ENCODE results near the gene SORCS3.
"Not testable (repeated sequence)": the region's sequence is repeated elsewhere in the genome, so short reads cannot be mapped to it uniquely, and the experiment has no call there.

Gene SORCS3

DNA sequence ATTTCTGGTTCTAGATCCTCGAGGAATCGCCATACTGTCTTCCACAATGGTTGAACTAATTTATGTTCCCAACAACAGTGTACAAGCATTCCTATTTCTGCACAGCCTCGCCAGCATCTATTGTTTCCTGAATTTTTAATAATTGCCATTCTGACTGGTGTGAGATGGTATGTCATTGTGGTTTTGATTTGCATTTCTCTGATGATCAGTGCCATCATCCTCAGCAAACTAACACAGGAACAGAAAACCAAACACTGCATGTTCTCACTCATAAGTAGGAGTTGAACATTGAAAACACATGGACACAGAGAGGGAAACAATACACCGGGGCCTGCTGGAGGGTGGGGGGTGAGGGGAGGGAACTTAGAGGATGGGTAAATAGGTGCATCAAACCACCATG, 62.2 kb downstream of the SORCS3 start:
- DNase-seq, result not testable (repeated sequence)

DNA sequence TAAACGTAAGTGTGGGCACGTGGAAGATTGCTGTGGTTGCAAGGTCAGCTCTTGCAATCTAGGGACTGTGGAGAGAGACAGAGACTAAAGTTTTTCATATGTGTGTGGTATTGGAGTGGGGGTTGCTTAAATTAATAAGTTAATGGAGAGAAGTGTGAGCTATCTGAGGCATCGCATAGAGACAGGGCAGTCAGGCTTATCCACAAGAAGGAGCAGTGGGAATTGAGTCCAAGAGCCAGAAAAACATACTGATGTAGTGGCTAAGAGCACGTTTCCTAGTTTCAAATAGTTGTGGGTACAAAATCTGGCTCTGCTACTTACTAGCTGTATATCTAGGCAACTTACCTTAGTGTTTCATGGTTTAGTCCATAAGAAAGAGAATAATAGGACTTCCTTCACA, 65.8 kb downstream of the SORCS3 start:
- no peak for DNase-seq

DNA sequence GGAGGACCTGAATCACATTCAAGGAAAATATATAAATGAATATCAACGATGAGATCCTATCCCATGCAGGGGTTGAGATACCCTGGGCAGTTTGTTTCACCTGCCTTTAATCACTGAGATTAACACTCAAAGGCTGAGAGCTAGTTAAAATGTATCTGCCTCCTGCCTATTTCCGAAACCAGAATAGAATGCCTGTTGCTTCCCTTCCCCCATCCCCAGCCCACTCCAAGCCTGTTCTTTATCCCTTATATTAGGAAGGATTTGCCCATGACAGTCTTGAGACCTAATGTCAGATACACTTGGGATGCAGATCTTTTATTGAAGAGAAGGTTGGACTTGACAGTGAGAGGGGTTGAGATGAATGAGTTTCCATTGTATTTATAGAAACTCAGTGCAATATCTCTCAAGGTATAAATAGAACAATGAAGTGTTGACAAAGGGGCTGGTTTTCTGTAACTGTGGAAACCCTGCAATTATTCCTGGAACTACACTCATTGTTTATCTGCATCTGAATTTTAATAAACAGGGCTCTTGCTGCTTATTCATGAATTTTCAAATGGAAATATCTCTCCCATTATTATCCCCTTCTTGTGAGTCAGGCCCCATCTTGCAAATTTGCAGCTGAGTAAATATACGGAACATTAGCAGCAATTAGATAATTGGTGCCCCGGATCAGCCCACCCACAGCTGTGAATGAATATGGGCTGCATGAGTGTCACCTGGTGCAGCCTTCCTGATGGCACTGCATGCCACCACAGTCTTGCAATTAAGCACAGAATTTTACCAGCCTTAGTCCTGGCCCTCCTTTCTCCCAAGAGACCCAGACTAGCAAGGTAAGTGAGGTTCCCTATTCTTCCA, 66.7 kb downstream of the SORCS3 start:
- no peak for DNase-seq

DNA sequence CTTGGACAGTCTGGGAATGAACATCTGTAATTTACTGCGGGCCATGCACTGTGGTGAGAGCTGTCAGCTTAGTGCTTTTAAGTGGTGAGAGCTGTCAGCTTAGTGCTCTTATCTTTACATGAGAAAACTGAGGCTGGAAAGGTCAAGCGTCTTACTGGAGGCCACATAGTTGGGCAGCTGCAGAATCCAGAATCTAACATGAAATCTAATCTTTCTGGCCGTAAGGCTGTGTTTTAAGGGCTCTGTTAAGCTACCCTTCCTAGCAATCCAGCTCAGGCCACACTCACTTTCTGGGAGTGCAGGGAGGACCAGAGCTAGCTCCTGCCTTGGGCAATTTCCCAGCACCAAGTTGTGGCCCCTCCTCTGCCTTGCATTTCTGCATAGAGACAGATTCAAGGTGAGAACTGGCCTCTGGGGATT, 70.2 kb downstream of the SORCS3 start:
- DNase-seq, result no peak

DNA sequence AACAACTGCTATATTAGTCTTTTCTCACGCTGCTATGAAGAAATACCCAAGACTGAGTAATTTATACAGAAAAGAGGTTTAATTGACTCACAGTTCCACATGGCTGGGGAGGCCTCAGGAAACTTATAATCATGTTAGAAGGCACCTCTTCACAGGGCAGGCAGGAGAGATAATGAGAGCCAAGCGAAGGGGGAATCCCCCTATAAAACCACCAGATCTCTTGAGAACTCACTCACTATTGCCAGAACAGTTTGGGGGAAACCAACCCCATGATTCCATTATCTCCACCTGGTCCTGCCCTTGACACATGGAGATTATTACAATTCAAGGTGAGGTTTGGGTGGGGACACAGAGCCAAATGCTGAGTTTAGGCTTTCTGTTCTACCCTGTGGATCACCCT, 89.5 kb downstream of the SORCS3 start:
- not testable (repeated sequence) for DNase-seq

DNA sequence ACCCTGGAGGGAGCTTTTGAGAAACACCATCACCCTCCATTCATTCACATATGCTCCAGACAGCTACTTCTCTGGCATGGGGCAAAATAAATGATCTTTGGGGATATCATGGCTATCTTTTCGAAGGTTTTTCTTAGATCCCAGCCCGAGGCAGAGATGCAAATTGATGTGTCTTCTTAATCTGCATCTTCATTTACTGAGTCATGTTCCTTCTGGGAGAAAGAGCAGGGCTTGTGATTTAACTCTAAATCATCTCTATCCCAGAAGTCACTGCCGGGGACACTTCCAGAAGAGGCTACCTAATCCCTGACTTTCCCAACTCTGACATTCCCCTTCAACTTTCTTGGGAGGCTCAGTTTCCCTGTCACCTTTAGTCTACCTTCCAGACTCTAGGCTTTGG, 90.1 kb downstream of the SORCS3 start:
- no peak for DNase-seq

DNA sequence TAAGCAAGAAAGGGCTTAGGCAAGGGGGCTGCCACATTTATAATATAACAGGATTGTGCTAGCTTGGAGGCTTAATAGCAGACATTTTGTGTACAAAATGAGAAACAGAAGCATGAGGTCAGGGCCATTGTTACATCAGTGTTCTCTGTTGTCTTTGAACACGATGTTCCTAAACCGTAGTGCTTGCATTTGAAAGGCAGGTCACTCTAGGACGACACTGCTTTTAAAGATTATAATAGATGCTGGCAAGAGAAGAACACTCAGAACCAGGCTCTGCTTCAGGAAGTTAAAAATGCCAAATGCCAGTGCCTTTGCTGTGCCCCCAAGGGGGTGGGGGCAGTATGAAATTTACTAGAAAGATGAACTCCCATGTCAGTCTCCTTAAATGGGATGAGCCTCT, 91.1 kb downstream of the SORCS3 start:
- DNase-seq, result no peak

DNA sequence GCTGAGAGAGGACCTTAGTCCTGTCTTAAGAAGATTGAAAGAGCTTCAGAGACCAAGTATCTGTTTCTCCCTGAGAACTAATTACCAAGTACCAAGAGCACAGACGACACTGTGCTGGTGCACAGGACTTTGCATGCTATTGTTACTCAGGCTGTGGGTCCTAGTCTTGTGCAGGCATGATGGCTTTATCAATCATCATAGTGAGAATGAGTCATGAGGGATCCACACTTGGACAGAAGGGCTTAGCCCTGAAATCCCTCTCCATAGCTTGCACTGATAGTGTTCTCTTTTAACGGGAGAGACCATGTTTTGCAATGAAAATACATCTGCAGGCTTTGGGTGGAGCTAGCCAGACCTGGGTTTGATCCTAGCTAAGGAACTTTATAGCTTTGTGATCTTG, 93.3 kb downstream of the SORCS3 start:
- no peak for DNase-seq

DNA sequence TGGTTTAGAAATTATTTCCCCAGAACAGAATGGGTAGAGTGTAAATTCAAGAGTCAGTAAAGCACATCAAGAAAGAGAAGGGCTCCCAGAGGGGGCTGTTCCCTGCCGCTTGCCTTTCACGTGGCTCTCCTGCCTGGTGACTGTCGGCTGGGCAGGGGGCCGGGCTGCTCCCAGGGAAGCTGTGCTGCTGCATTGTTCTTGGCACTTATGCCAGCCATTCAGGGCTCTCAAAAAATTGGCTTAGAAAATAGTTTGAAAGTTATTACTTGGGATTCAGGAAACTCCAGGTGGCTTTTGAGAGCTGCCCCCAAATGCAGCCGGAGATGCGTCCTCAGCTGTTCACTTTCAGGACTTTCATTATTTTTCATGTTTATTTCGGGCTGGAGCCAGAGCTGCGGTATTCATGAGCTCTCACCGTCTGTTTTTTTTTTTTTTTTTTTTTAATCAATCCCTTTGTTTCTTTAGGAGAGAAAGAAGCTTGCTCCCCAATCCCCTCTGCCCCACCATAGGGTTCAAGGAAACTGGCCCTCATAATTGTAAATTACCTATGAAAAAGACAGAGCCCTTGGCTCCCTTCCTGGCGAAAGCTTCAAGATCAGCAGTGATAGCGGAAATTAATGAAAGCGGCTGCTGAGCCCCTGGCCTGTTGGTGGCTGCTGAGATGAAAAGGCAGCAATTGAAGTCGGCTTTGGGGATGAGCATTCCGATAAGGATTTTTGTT, 94.1 kb downstream of the SORCS3 start:
- no peak for DNase-seq

DNA sequence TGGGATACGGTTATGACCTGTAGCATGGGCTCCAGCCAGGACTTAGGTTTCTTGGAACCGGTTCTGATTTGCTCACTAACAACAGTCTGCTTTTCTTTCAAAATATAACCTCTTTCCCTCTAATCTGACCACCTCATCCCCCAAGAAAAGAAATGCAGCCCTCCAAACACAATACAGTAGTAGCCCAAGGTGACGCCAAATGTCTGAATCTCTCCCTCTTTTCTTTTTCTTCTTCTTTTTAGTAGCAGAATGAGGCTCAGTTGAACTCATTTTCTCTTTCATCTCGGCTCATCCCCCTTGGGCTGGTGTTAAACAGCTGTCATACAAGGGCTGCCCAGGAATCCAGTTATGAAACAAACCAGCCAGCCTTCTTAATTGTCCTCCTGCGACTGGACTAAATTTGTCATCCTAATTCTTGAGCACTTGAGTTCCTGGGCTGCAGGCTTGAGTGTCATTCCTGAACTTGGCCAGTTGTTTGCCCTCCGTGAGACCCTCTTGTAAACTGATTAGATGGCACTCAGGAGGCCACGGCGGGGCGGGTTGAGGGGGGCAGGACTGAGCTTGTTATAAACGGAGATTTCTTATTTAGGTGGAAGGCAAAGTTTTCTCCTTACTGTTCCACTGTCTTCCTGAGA, 94.8 kb downstream of the SORCS3 start:
- no peak for DNase-seq

DNA sequence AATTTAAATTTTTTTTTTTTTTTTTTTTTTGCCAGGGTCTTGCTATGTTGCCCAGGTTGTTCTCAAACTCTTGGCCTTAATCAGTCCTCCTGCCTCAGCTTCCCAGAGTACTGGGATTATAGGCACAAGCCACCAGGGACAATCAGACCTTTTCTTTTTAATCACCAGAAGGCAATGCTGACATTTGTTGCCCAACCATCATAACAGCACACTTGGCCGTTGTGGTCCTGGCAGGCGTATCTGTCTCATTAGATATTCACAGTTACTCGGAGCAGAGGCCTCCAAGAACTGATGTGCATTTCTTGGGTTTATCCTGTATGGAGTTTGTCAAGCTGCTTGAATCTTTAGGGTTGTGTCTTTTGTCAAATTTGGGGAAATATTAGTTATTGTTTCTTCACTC, 100.0 kb downstream of the SORCS3 start:
- DNase-seq, result no peak

DNA sequence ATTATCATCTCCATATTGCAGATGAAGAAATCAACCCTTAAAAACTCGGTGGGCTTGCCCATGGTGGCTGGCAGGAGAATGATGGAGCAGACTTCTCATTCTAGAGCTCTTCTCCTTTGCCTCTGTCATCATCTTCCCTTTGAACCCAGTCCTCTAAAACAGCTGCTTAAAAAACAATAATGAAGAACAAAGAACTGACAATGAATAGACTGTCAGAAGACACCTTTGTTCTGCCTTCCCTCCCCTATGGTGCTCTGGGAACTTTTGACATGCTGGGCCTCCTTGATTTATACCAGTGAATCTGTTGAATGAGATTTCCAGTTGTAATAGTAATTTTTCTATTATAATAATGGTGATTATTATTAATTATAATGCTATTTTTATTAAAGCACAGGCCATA, 103.0 kb downstream of the SORCS3 start:
- DNase-seq, result no peak

DNA sequence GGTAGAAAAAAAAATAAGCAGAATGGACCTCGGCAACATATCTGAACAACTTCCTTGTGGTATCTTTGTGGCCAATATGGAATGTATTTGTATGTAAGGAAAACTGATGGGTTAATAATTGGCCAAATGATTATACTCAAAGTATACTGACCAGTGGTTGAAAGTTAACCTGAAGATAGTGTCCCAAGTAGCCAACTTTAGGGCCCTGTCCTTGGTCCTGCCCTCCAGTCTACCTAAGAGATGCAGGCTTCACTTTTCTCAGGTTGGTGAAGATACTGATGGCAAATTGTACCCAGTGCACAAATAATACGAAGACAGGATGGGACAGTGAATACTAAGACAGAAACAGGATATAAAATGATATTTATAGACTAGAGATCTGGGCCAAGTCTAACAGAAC, 109.2 kb downstream of the SORCS3 start:
- no peak for DNase-seq

DNA sequence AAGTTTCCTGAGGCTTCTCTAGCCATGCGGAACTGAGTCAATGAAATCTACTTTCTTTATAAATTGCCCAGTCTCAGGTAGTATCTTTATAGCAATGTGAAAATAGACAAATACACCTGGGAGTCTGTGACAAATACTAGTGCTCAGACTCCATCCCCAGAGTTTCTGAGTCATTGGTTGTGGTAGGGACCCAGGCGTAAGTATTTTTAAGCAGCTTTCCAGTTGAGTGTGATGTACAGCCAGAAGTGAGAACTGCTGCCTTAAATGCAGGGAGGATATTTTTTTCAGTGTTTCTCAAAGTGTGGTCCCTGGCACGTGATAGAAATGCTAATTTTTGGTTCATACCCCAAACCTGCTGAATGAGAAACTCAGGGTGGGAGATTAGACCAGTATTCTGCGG, 121.7 kb downstream of the SORCS3 start:
- DNase-seq, result no peak

DNA sequence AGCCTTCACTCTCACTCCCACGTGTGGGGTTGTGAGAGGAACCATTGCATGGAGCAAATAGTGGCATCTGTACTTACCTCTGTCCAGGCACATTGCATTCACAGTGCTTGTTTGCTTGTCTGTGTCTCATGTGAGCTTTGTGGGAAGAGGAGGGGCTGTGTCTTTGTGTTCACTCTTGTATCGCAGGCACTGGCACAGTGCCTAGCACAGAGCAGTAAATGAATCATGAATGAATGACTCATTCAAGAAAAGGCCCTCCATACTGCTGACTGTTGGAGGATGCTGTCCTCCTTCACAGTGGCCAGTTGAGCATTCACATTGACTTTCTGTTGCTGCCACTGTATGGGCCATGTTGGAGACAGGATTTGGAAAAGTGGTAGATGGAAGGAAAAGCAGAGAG, 125.3 kb downstream of the SORCS3 start:
- DNase-seq, result no peak

DNA sequence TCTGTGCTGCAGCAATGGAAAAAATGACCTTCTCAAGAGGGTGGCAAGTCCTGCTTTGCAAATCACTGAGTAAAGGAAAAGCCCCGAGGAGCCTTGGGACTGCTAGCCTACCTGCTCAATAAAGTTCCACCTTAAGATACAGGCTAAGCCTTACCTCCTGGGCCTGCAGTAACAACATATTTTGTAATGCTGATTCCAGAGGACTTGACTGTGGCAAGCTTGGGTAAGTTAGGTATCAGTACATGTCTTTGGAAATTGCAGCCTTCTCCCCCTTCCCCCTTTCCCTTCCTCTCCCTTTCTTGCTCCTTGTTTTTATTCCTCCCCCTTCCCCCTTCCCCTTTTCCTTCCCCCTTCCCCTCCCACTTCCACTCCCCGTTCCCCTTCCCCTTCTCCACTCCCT, 126.2 kb downstream of the SORCS3 start:
- no peak for DNase-seq

DNA sequence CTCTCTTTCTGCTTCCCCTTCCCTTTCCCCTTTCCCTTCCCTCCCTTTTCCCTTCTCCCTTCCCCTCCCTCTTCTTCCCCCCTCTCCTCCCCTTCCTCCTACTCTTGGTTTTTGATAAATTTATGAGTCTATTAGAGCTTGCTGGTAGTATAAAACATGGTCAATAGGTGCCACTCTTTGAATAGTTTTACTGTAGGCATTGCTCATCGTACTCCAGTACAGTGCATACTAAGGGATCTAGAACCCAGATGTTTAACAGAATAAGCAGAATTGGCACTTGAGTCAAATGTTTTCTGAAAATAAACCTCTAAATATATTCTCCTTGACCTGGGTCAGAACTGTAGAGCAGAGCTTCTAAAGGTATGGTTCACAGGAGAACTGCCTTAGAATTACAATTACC, 126.7 kb downstream of the SORCS3 start:
- no peak for DNase-seq

DNA sequence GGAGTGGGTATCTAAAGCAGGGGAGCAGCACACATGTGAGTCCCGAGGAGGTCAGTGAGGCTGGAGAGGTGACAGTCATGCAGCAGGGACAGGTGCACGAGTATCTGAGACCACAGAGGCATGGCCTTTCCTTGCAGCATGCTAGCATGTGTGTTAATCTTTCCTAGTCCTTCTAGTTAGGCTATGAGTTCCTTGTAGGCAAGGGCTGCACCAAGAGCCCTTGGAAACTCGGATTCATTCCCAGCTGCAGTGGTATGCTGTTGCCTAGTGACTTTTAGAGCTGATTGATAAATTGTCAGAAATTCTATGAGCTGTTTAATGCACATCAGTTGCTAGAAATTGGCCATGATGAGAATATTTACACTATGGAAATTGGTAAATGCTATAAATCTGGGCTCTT, 132.0 kb downstream of the SORCS3 start:
- DNase-seq, result no peak

DNA sequence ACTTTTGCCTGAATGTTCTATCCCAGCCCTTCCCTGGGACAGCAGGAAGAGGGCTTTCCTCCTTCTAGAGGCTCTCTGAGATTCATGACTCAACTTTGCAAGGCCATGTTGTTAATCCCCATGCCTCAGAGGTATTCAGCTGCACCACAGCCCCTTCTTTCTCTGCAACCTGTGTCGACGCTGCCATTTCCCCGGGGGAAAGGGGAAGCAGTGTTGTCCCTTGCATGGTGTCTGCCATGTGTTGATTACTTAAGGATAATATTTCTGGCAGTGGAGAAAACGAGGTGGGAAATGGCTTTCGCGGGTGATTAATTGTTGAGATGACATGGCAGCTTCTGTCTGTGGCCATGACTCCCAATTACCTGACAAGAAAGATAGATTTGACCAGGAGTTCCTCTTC, 133.1 kb downstream of the SORCS3 start:
- no peak for DNase-seq

DNA sequence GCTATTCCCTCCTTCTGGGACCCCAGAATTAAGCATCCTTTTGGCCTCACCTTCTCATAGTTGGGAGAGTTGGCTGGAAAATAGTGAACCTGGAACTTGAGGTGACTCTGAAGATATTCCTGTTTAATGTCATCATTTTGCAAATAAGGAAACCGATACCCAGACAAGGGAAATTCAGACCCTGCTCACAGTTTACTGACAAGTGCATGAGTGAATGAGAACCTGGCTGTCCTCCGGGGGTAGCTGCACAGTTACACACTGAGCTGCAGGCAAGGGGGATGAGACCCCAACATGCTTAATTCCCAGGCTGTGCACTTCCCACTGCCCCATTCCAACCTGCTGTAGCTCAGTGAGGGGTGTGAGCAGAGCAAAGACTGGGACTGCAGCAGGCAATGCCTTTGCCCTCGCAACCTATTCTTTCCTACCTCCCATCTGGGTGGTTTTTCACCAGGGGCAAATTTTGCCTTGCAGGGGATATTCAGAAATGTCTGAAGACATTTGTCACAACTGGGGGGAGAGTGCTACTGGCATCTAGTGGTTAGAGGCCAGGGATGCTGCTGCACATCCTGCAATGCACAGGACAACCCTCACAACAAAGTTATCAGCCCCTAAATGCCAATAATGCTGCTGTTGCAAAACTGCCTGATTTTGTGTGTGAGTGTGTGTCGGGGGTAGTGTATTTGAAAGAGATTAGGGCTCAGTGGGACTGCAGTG, 136.2 kb downstream of the SORCS3 start:
- DNase-seq, result no peak

DNA sequence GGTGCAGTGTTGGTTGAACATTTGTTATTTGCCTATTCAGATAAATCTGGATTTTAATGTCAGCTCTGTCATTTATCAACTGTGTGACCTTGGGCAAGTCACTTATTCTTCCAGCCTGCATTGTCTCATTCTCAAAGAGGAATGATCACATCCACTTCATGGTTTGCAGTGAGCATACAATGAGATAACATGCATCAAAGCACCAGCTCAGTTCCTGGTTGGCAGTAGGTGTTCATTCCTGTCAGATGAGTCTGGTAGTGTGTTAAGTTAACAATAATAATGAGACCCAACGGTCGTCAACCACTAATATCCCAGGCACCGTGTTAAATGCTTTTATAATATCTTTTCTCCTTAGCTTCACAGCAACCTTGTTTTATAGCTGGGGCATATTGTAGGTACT, 137.3 kb downstream of the SORCS3 start:
- DNase-seq, result no peak

DNA sequence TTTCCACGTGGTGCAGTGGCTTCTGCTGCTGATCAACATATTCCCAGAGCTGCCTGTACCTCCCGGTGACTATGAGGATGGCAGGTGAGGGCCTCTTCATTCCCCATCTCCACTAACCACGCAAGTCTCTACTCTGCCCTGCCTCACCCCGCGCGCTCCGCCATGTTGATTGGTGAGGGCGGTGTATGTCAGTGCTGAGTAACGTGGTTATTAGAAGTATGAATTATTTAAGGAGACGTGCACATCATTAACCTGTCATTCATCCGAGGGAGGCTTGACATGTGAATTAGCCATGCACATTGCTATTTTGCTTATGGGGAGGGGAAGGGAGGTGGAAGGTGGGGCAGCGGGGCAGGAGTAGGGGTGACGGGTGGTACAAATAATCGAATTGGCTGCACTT, 138.6 kb downstream of the SORCS3 start:
- no peak for DNase-seq

DNA sequence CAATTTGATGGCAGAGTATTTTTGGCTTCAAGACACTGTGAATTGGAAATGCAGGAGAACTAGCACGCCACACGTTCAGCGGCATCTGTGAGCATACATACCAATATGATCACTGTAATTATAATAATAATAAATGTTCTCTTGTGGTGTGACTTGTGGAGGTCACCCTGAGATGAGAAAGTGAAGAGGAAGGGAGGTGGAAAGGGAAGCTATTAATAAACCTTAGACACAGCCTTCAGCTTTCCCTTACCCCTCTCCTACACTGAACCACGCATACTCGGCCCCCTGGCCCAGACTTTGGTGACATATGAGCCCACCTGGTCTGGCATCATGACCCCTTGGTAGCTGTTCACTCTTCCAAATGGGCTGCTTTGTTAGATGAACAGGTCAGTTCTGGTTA, 139.1 kb downstream of the SORCS3 start:
- no peak for DNase-seq
